GM12878 (cell line): ENCODE results near the gene FDPS. TPM values are rescaled to one million over a fixed set of nuclear protein-coding genes. Genes with fewer than 3 reads are reported as not detected.
A peak's percentile ranks its signal among the peaks of the same experiment; 100 is the strongest.

Experiments used
- ATAC-seq: fragments of 200-7000 bp; cut with Tn5 transposase; 3 replicates; pipeline ENCODE4 v1.9.1; 2020; ENCODE audit warnings: mild to moderate bottlenecking, moderate library complexity
- BruUV-seq: library from RNA; stranded (reverse); fragments of 400-500 nt; replicated peaks from 2 replicates; lab custom pipeline; 2021; lab: Mats Ljungman, UMichigan
- CTCF ChIA-PET: fragments of 300-600 bp; sonication (Branson Sonifier 250); formaldehyde crosslinking; extraction: SDS; loops from one replicate; lab custom pipeline; 2021; ENCODE audit warnings: inconsistent platforms; lab: Yijun Ruan, JAX
- POLR2A ChIA-PET: fragments of 350-600 bp; formaldehyde crosslinking; extraction: SDS; loops from one replicate; lab custom pipeline; 2021; ENCODE audit warnings: inconsistent platforms; lab: Charles Lee
- RAD21 ChIA-PET: fragments of 300-600 bp; sonication (Branson Sonifier 250); formaldehyde crosslinking; loops from one replicate; lab custom pipeline; 2023; ENCODE audit warnings: antibody characterized with exemption; ENCODE audit not compliant: unreplicated experiment; lab: Charles Lee
- SMC1A ChIA-PET: fragments of 300-600 bp; sonication (Branson Sonifier 250); formaldehyde crosslinking; loops from one replicate; lab custom pipeline; 2023; ENCODE audit not compliant: unreplicated experiment, uncharacterized antibody; lab: Charles Lee
- DNase-seq: peaks from one replicate; pipeline ENCODE4 v3.0.0-alpha.2; 2011; ENCODE audit warnings: low read depth, low spot score
- FAIRE-seq: peaks from 3 replicates; lab custom pipeline; 2011; peaks lifted over from hg19 to GRCh38; lab: Jason Lieb, UNC
- H2AFZ ChIP-seq: 2 replicates; pipeline ENCODE4 v1.6.0; 2011; ENCODE audit warnings: low read depth, low read length, control low read depth; ENCODE audit not compliant: control insufficient read depth
- H3K27ac ChIP-seq: 2 replicates; pipeline ENCODE4 v1.5.1; 2011; ENCODE audit warnings: control low read depth; ENCODE audit not compliant: control insufficient read depth, insufficient read depth
- H3K27me3 ChIP-seq, 2 experiments: replicated peaks in 1 of 2; 2 replicates each; pipeline versions ENCODE4 v1.6.0 to v1.6.1; 2011; ENCODE audit warnings: low read length in 1 of 2; ENCODE audit not compliant: control insufficient read depth in 2 of 2, insufficient read depth in 2 of 2
- H3K36me3 ChIP-seq, 2 experiments: 2 replicates each; pipeline ENCODE4 v1.5.1; 2011; ENCODE audit warnings: low read length in 1 of 2; ENCODE audit not compliant: control insufficient read depth in 2 of 2, insufficient read depth in 2 of 2
- H3K4me1 ChIP-seq: 2 replicates; pipeline ENCODE4 v1.6.1; 2011; ENCODE audit warnings: mild to moderate bottlenecking, low read length, moderate library complexity, mixed read lengths; ENCODE audit not compliant: control insufficient read depth, insufficient read depth
- H3K4me2 ChIP-seq: 2 replicates; pipeline ENCODE4 v1.6.0; 2011; ENCODE audit warnings: control low read depth; ENCODE audit not compliant: control insufficient read depth, insufficient read depth
- H3K4me3 ChIP-seq: fragments of 200-600 bp; sonication (generic); 2 replicates; pipeline ENCODE4 v1.5.1; 2016
- H3K79me2 ChIP-seq: 2 replicates; pipeline ENCODE4 v1.6.0; 2011; ENCODE audit warnings: low read length; ENCODE audit not compliant: control insufficient read depth, insufficient read depth
- H3K9ac ChIP-seq: 2 replicates; pipeline ENCODE4 v1.8.0; 2011; ENCODE audit warnings: low read length, control low read depth, mixed read lengths; ENCODE audit not compliant: control insufficient read depth, insufficient read depth
- H3K9me3 ChIP-seq: replicated peaks from 3 replicates; pipeline ENCODE4 v1.5.1; 2011; ENCODE audit warnings: mild to moderate bottlenecking, low read length; ENCODE audit not compliant: control insufficient read depth, insufficient read depth
- H4K20me1 ChIP-seq: 2 replicates; pipeline ENCODE4 v1.6.0; 2011; ENCODE audit not compliant: control insufficient read depth, insufficient read depth
- ATF7 ChIP-seq: fragments of 450-650 bp; IDR thresholded peaks from 2 replicates; pipeline ENCODE4 v1.6.1; 2016; ENCODE audit warnings: low read depth, mild to moderate bottlenecking
- BRCA1 ChIP-seq: IDR thresholded peaks from 2 replicates; pipeline ENCODE4 v1.6.1; 2011; ENCODE audit warnings: low read depth, low read length, improper control_type of control experiment
- CREM ChIP-seq: IDR thresholded peaks from 2 replicates; pipeline ENCODE4 v1.6.1; 2014; ENCODE audit warnings: antibody characterized with exemption, low read depth
- EGR1 ChIP-seq, 2 experiments: IDR thresholded peaks; 1 replicate in 1 of 2; 2 replicates in 1 of 2; pipeline ENCODE4 v1.6.1; 2011 to 2012; ENCODE audit warnings: low read depth in 2 of 2, low read length in 2 of 2, borderline replicate concordance in 1 of 2, mild to moderate bottlenecking in 1 of 2, moderate library complexity in 1 of 2
- ELK1 ChIP-seq: IDR thresholded peaks from 2 replicates; pipeline ENCODE4 v1.6.1; 2012; ENCODE audit warnings: low read depth, low read length, improper control_type of control experiment
- FOS ChIP-seq: IDR thresholded peaks from 3 replicates; pipeline ENCODE4 v1.6.1; 2011; ENCODE audit warnings: borderline replicate concordance; ENCODE audit not compliant: insufficient read length; ENCODE audit errors: extremely low read depth
- HDGF ChIP-seq: fragments of 450-650 bp; IDR thresholded peaks from 2 replicates; pipeline ENCODE4 v1.6.1; 2016; ENCODE audit warnings: antibody characterized with exemption
- KAT2A ChIP-seq: conservative IDR thresholded peaks from 2 replicates; pipeline ENCODE4 v1.6.1; 2011; ENCODE audit warnings: low read depth, low read length; ENCODE audit not compliant: control insufficient read depth
- KLF5 ChIP-seq: fragments of 450-650 bp; IDR thresholded peaks from 2 replicates; pipeline ENCODE4 v1.6.1; 2014; ENCODE audit warnings: mild to moderate bottlenecking; ENCODE audit not compliant: partially characterized antibody
- MXI1 ChIP-seq: fragments of 150-350 bp; IDR thresholded peaks from 2 replicates; pipeline ENCODE4 v1.6.1; 2011; ENCODE audit warnings: low read depth, mild to moderate bottlenecking, inconsistent platforms, low read length, improper control_type of control experiment
- NBN ChIP-seq: fragments of 450-650 bp; IDR thresholded peaks from 2 replicates; pipeline ENCODE4 v1.6.1; 2016
- NFYB ChIP-seq: IDR thresholded peaks from 2 replicates; pipeline ENCODE4 v1.6.1; 2011; ENCODE audit warnings: low read depth, mild to moderate bottlenecking, low read length, improper control_type of control experiment, moderate library complexity; ENCODE audit not compliant: insufficient read depth
- NKRF ChIP-seq: fragments of 450-650 bp; conservative IDR thresholded peaks from 2 replicates; pipeline ENCODE4 v1.6.1; 2017; ENCODE audit warnings: mild to moderate bottlenecking, moderate library complexity
- NR2F1 ChIP-seq: fragments of 450-650 bp; conservative IDR thresholded peaks from 2 replicates; pipeline ENCODE4 v1.6.1; 2017; ENCODE audit warnings: mild to moderate bottlenecking
- POLR2AphosphoS5 ChIP-seq: IDR thresholded peaks from 2 replicates; pipeline ENCODE4 v1.6.1; 2011; ENCODE audit warnings: mild to moderate bottlenecking, low read length, inconsistent platforms
- RELA ChIP-seq: fragments of 450-650 bp; IDR thresholded peaks from 2 replicates; pipeline ENCODE4 v1.8.0; 2014; ENCODE audit warnings: borderline replicate concordance; ENCODE audit not compliant: partially characterized antibody
- SMARCA5 ChIP-seq: fragments of 450-650 bp; IDR thresholded peaks from 2 replicates; pipeline ENCODE4 v1.6.1; 2017; ENCODE audit warnings: mild to moderate bottlenecking
- TCF7 ChIP-seq: IDR thresholded peaks from 2 replicates; pipeline ENCODE4 v1.6.1; 2014; ENCODE audit warnings: antibody characterized with exemption, borderline replicate concordance
- WRNIP1 ChIP-seq: IDR thresholded peaks from 2 replicates; pipeline ENCODE4 v1.6.1; 2011; ENCODE audit warnings: low read depth, low read length, improper control_type of control experiment, borderline replicate concordance
- ZNF274 ChIP-seq: IDR thresholded peaks from one replicate; pipeline ENCODE4 v1.8.0; 2011; ENCODE audit not compliant: insufficient read length, insufficient read depth
- WGBS: methylation state at CpG from one replicate; pipeline ENCODE4 v1.1.6; 2016; ENCODE audit warnings: low lambda C conversion rate; ENCODE audit not compliant: insufficient replicate concordance, insufficient coverage; ENCODE audit errors: missing lambda C conversion rate; 5-methylcytosine and 5-hydroxymethylcytosine counted together
- in situ Hi-C: fragments of 300-500 bp; cut with MboI; formaldehyde crosslinking; loops from 9 replicates; pipeline ENCODE4 v1.14.3; 2018; ENCODE audit warnings: mixed read lengths
- intact Hi-C: fragments of 100-400 bp; cut with micrococcal nuclease; formaldehyde crosslinking; loops from one replicate; pipeline ENCODE4 v1.14.2; 2022; ENCODE audit not compliant: unreplicated experiment
- polyA plus RNA-seq, 11 experiments: library from polyadenylated mRNA; depleted of rRNA in 4 of 11; unstranded in 6 of 11; stranded (reverse) in 5 of 11; fragments of >200 nt; fragmentation: Nextera tagmentation in 4 of 11; fragmentation: Illumina TruSeq in 1 of 11; extraction: Ambion mirVana in 4 of 11; extraction: Trizol in 1 of 11; gene quantifications; 1 replicate in 1 of 11; 2 replicates in 10 of 11; pipeline versions ENCODE4 v1.2.1 to v1.2.3, GENCODE V29; 2011 to 2016; ENCODE audit warnings: inconsistent platforms in 2 of 11, missing spikeins in 2 of 11, low read depth in 1 of 11
- total RNA-seq, 4 experiments: library from RNA; depleted of rRNA in 3 of 4; stranded (reverse); fragments of >200 nt in 3 of 4; fragmentation: Illumina TruSeq in 1 of 4; extraction: Trizol in 1 of 4; gene quantifications; 2 replicates each; pipeline versions ENCODE4 v1.2.1 to v1.2.3, GENCODE V29; 2013 to 2021

Gene FDPS
- total and polyA plus RNA-seq, 10 of the 15 experiments (the other 5 are each of a cell fraction or from before 2014, with no cell fraction given) = 405 to 1,156 (median 487) TPM

- 0 out of 2 replicates have a peak, but pooled peaks have one; percentile 42 for TF ChIP-seq ELK1
- TF ChIP-seq CREM = no peak
- TF ChIP-seq EGR1 (IDR thresholded peaks at IDR 0.05; ENCODE audit: borderline replicate concordance in 1 of 2, low read depth in 2 of 2, low read length in 2 of 2) = 0 out of 3 replicates have a peak, but pooled peaks of 1 of the 2 experiments have one; percentile 39
- no peak for TF ChIP-seq BRCA1
- TF ChIP-seq MXI1 = peak; percentile 34
These were observed 15.0 kb downstream of the FDPS start (continued) for GRCh38 chr1:155323729-155324036.

- Histone ChIP-seq H3K27ac (peak overlapping the region; percentile 66), H3K9ac (peak overlapping the region; percentile 81), H3K4me2 (peak overlapping the region; percentile 88), H3K79me2 (no peaks in the 10 kb centered on the region; the same call in 1 of the 2 replicates), H3K4me3 (peak overlapping the region; percentile 88), H3K36me3 (peaks cover 3 to 8% of the 10 kb centered on the region in 2 experiments; a peak in 3 of 4 replicates), H3K9me3 (no peaks in the 10 kb centered on the region), H4K20me1 (no peaks in the 10 kb centered on the region), H3K27me3 (no peaks in the 10 kb centered on the region), H3K4me1 (peaks cover 7% of the 10 kb centered on the region), H2AFZ (peak overlapping the region; percentile 70)
- in situ Hi-C loops (no loop called here), intact Hi-C loops (loop anchor here (5.0 kb wide), 1 partner anchor 268 kb away; no protein-coding TSS in a partner anchor)
- peak; percentile 87 for ATAC-seq
- BruUV-seq = no TSS peak
- ChIA-PET POLR2A (interaction anchor here (0.6 to 4.3 kb wide), 14 partner anchors 16 to 216 kb away, joined by 3 to 28 read pairs (median 6); partner anchors contain the start of genes CLK2, FDPS, HCN3 and MTX1), RAD21 (interaction anchor here (0.6 to 5.4 kb wide), 23 partner anchors 12 to 713 kb away, joined by 3 to 81 read pairs (median 4); partner anchors contain the start of genes CLK2, FDPS, HCN3 and MTX1), CTCF (interaction anchor here (0.6 to 9.6 kb wide), 25 partner anchors 13 to 275 kb away, joined by 3 to 225 read pairs (median 5); partner anchors contain the start of genes CLK2, ENTREP3, FDPS and KRTCAP2), SMC1A (interaction anchor here (0.6 to 6.8 kb wide), 12 partner anchors 16 to 180 kb away, joined by 3 to 57 read pairs (median 6); partner anchors contain the start of genes CLK2, FDPS and HCN3)
- FAIRE-seq = peak; percentile 49
- DNase-seq = peak; percentile 84
- under 1% methylated on average over 44 of the region's 44 CpGs for WGBS
- TF ChIP-seq RELA (peak; percentile 7), ZNF274 (no peak), SMARCA5 (peak; percentile 85), FOS (peak; percentile 16), KAT2A (no peak), NFYB (peak; percentile 87), EGR1 (IDR thresholded peaks at IDR 0.05; ENCODE audit: borderline replicate concordance in 1 of 2, low read depth in 2 of 2, low read length in 2 of 2) (peak in 1 of 2 experiments; percentile 3; a peak in 1 of 3 replicates), NKRF (peak; percentile 83), TCF7 (no peak), ATF7 (0 out of 2 replicates have a peak, but pooled peaks have one; percentile 27), NBN (0 out of 2 replicates have a peak, but pooled peaks have one; percentile 41), WRNIP1 (no peak), NR2F1 (0 out of 2 replicates have a peak, but pooled peaks have one; percentile 13), HDGF (peak; percentile 89; the same call in 1 of the 2 replicates), POLR2AphosphoS5 (no peak; the same call in 1 of the 2 replicates), KLF5 (no peak)
These were observed 15.5 kb downstream of the FDPS start for GRCh38 chr1:155324037-155324716.
